GM18909 (cell line): ENCODE measurements around the gene ACADSB.

Experiments used
- ATAC-seq: cut with Tn5 transposase; IDR thresholded peaks from one replicate; pipeline ENCODE4 v1.9.1; 2021; ENCODE audit warnings: mild to moderate bottlenecking; ENCODE audit not compliant: unreplicated experiment, poor library complexity

ACADSB gene

DNA sequence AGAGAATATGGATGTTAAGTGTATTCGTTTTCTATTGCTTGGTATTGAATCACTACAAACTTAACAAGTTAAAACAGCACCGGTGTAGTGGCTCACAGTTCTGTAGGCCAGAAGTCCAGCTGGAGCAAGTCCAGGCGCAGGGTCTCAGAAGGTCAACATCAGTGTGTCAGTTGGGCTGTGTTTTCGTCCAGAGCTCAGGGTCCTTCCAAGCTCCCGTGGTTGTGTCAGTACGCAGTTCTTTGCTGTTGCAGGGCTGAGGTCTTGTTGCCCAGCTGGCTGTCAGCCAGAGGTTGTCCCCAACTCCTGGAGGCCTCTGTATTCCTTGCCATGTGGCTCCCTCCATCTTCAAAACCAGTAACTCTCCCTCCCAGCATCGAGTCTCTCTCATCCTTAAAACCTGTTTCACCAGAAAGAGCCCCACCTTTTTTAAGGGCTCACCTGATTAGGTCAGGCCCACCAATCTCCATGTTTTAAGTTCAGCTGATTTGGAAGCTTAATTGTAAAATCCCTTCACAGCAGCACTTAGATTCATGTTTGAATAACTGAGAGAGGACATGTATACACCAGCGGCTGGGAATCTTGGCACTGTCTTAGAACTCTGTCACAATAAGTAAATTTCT, 26.8 kb downstream of the ACADSB start:
- ATAC-seq: no peak

GRCh38 chr10:123038782-123039631, 30.2 kb downstream of the ACADSB start:
- no peak for ATAC-seq

- no peak for ATAC-seq
These were observed 30.8 kb downstream of the ACADSB start for GRCh38 chr10:123039632-123039930.

GRCh38 chr10:123042708-123043408, 34.1 kb downstream of the ACADSB start:
- no peak for ATAC-seq

DNA sequence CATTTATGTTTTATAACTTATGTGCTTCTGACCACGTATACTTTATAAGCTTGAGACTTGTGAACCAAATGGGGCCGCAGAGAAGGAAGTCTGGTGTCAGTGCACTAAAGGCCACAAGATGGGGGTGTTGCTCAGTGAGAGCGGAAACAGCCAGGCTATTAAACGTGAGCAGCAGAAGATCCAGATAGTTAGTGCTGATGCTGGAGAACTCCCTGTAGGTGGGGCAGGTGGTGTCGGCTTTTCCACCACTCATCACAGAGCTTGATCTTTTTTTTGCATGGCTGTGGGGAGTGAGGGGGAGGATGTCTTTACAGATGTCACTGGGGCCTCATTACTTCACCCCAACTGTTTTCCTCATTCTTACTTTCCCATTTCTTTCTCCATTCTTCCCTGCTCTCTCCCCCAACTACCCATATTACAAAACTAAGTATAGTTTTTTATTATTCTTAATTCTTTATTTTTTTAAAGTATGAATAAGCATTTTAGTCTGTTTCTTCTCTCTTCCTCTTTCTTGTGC, 34.7 kb downstream of the ACADSB start:
- ATAC-seq: no peak

GRCh38 chr10:123044391-123044790, 35.6 kb downstream of the ACADSB start:
- no peak for ATAC-seq

- ATAC-seq: no peak
These were observed 37.3 kb downstream of the ACADSB start for GRCh38 chr10:123045961-123046731.

DNA sequence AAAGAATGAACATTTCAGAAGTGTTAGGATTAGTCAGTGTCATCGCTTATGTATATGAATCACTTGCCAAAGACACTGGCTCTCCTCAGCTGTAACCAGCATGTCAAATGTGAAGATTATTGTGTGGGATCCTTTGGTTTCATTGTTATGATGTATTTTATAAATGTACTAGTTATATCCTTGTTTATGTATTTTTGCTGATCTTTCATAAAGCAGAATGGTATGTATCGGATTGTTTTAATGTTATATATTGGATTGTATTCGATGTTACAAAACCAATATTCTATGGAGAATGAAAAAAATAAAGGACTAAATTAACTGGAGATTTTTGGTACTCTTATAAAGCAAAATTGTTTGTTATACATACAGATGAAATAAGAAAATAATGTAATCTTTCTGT, 49.2 kb downstream of the ACADSB start:
- no peak for ATAC-seq

GRCh38 chr10:123061865-123062264, 53.1 kb downstream of the ACADSB start:
- no peak for ATAC-seq

- no peak for ATAC-seq
These were observed 53.9 kb downstream of the ACADSB start for GRCh38 chr10:123062726-123063125.

GRCh38 chr10:123068087-123068853, 59.5 kb downstream of the ACADSB start:
- no peak for ATAC-seq

- ATAC-seq: no peak
These were observed 60.6 kb downstream of the ACADSB start for GRCh38 chr10:123069246-123069986.

DNA sequence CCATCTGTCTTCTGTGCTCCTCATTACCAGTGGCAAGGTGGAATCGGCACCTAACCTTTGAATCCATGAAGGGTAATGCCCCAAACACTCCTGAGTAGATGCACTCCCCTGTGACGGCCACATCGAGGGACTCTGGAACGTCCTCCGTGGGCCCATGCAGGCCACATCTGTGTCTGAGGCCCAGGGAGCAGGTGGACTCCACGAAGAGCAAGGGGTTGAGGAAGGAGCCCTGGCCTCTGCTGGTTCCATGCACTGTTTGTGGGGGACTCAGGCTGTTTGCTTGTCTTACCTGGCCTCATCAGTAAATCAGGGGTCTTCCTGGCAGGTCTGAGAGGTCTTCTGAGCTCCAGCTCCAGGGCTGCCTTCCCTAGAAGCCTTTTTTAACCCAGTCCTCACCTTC, 64.4 kb downstream of the ACADSB start:
- no peak for ATAC-seq

GRCh38 chr10:123074215-123074614, 65.4 kb downstream of the ACADSB start:
- no peak for ATAC-seq

DNA sequence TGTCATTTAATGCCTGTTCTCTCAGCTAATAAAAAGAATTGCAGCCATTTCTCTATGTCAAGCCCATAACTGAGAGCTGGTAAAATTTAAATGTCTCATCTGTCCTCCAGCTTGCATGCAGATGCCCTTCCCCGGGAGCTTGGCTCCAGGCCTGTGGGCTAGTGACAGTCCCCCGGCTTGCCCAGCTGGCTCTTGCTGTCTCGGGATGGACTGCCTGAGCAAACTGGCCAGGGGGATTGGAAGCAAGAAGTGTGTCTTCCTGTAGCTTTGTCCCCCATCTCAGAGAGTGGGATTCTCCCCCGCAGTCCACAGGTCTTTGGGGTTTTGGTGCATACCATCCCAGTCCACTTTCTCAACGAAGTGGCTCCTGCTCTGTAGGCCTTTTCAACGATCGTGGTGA, 73.1 kb downstream of the ACADSB start:
- no peak for ATAC-seq

DNA sequence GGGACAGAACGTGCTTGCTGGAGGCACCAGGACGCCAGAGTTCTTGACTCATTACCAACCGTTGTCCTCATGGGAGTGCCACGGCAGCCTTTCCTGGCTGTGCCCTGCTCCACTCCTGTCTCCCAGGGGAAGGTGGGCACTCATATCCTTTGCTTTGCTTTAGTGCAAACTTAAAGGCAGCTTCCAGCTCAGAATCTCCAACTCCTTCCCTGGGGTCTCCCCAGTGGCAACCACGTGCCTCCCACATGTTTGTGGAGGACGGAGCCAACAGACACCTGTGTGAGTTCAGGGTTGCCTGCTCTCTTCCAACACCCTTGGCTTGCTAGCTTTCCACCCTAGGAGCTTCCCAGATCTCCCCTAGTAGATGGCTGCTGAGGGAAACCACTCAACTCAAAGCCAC, 75.0 kb downstream of the ACADSB start:
- no peak for ATAC-seq

GRCh38 chr10:123086281-123086680, 77.5 kb downstream of the ACADSB start:
- no peak for ATAC-seq

DNA sequence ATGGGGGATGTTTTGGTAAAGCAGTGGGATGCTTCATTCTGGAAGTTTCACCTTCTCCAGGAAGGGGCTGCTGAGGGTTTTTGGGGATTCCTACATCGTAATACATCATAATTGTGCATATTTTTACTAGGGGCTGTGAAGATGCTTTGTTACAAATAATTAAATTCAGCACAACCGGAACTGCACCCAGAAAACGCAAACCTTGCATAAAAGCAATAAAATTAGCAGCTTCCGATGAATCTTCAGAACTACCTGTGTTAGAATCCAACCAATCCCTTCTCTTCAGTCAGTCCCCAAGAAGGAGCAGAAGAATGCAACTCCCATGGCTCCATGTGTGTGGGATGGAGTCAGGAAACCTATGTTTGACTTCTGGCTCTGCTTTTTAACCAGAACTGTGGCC, 78.5 kb downstream of the ACADSB start:
- ATAC-seq: no peak

GRCh38 chr10:123087786-123088185, 79.0 kb downstream of the ACADSB start:
- ATAC-seq: no peak
